ENCODE data around the gene LRRC58. TPM values are rescaled to one million over a fixed set of nuclear protein-coding genes. Genes with fewer than 3 reads are reported as not detected.

Gene LRRC58
- total RNA-seq, result 11.9 and 12.3 TPM in 2 replicates
- polyA plus RNA-seq, result 2.7 and 3.7 TPM in 2 replicates
- polyA plus RNA-seq (2011; cell fraction: cytosol; rRNA removed), result 4.0 and 4.4 TPM in 2 replicates
- polyA plus RNA-seq (2011; cell fraction: nucleus; rRNA removed), result 3.1 and 4.2 TPM in 2 replicates
- 4.4 and 8.6 TPM in 2 replicates for polyA plus RNA-seq (2012)
- 6.1 and 7.7 TPM in 2 replicates for polyA minus RNA-seq
- 35.7 TPM for polyA minus RNA-seq (2011; cell fraction: cytosol; rRNA and poly(A)+ RNA removed)
- 6.1 and 9.8 TPM in 2 replicates for polyA minus RNA-seq (2011; cell fraction: nucleus; rRNA and poly(A)+ RNA removed)
- percentile 87 among the genes with signal in this experiment for Bru-seq, nascent RNA
- percentile 94 among the genes with signal in this experiment for BruChase-seq, experiment 1, labeled RNA remaining after a 6-hour chase
- percentile 95 among the genes with signal in this experiment for BruChase-seq, experiment 2, labeled RNA remaining after a 2-hour chase
- long read RNA-seq, full-length matches to known transcripts, result 4 of 7 reads
- long read RNA-seq, partial matches to known transcripts, result 3 of 7 reads
- long read RNA-seq, other reads (novel, unspliced or antisense), result 0 of 7 reads

GRCh38 chr3:120348991-120349854 is at the start of gene LRRC58:
Gene LRRC58 (minus strand): TSS chr3:120349354. CDS start chr3:120349243, 111 bp downstream.
- ChIA-PET CTCF (interaction anchor here (0.8 to 2.5 kb wide), 13 partner anchors 9 to 519 kb away, joined by 3 to 18 read pairs (median 5); no protein-coding TSS in a partner anchor), POLR2A (interaction anchor here (1.0 kb wide), 1 partner anchor 254 kb away, joined by 4 read pairs; no protein-coding TSS in a partner anchor)
- H3K27me3 ChIP-seq (ENCODE audit: control insufficient read depth in 2 of 2, insufficient read depth in 2 of 2, low read length in 2 of 2), result peaks cover 5% of the 10 kb centered on the region in 2 experiments
- FAIRE-seq, result no peak
- DNase-seq (ENCODE audit: low read depth, low spot score), result peak; percentile 88
- peaks cover 14% of the 10 kb centered on the region for H3K4me1 ChIP-seq (ENCODE audit: control insufficient read depth, extremely low read depth, insufficient read depth, low read length)
- no peaks in the 10 kb centered on the region for H3K36me3 ChIP-seq (ENCODE audit: control insufficient read depth in 2 of 2, extremely low read depth in 1 of 2, insufficient read depth in 2 of 2, low read length in 2 of 2)
- peak within 1 kb of the TSS; percentile 67 for H3K27ac ChIP-seq (ENCODE audit: insufficient read depth, low read depth, low read length)
- H2AFZ ChIP-seq (ENCODE audit: low read depth, low read length), result peak within 1 kb of the TSS; percentile 96
- peak within 1 kb of the TSS; percentile 79 for H3K9ac ChIP-seq (replicated peaks; ENCODE audit: extremely low read depth, insufficient read depth, low read length)
- intact Hi-C loops (cut with micrococcal nuclease), result loop anchor here (1.0 to 2.0 kb wide), 5 partner anchors 68 to 254 kb away; partner anchors contain the start of gene GSK3B
- dilution Hi-C loops (cut with MboI; ENCODE audit: extremely low pct_ligation_motif_present, low sequenced_read_pairs), result no loop called here
- H4K20me1 ChIP-seq (replicated peaks; ENCODE audit: control insufficient read depth, extremely low read depth, insufficient read depth, low read length), result no peaks in the 10 kb centered on the region
- no peaks in the 10 kb centered on the region for H3K9me3 ChIP-seq (replicated peaks; ENCODE audit: control insufficient read depth, insufficient read depth, low read length)
- H3K4me3 ChIP-seq (replicated peaks in 1 of 3; ENCODE audit: insufficient read depth in 1 of 3, low read depth in 1 of 3, low read length in 3 of 3), result peak within 1 kb of the TSS; percentile 34 to 76 (median 59)
- BruUV-seq (replicated peaks), result TSS peak; percentile 89
- H3K9me1 ChIP-seq (replicated peaks; ENCODE audit: control insufficient read depth, extremely low read depth, insufficient read depth, low read length), result no peaks in the 10 kb centered on the region
- H3K4me2 ChIP-seq (ENCODE audit: insufficient read depth, low read length), result peak within 1 kb of the TSS; percentile 91
- no peak for TF ChIP-seq FOS (IDR thresholded peaks at IDR 0.05; ENCODE audit: borderline replicate concordance, insufficient read depth, low read length)
- TF ChIP-seq MYC (IDR thresholded peaks at IDR 0.05; ENCODE audit: low read depth, low read length), result no peak
- peak; percentile 5 to 49 for TF ChIP-seq CTCF (IDR thresholded peaks at IDR 0.05; ENCODE audit: extremely low read depth in 1 of 2, insufficient read depth in 1 of 2, low read depth in 1 of 2, low read length in 2 of 2)
- peak; percentile 81 for TF ChIP-seq POLR2A (IDR thresholded peaks at IDR 0.05; ENCODE audit: low read depth, low read length)
- TF ChIP-seq POLR2AphosphoS5 (IDR thresholded peaks at IDR 0.05; ENCODE audit: insufficient read depth, low read depth, low read length), result peak; percentile 78
- no peak for TF ChIP-seq EZH2 (IDR thresholded peaks at IDR 0.05; ENCODE audit: borderline replicate concordance, low read depth, low read length, severe bottlenecking)
- TF ChIP-seq MAX (IDR thresholded peaks at IDR 0.05; ENCODE audit: insufficient read depth, insufficient read length), result peak; percentile 67
- peaks cover 39% of the 10 kb centered on the region for H3K79me2 ChIP-seq (ENCODE audit: control insufficient read depth, insufficient read depth, low read length)
